ENCODE results near the gene RETSAT.

Gene RETSAT

DNA sequence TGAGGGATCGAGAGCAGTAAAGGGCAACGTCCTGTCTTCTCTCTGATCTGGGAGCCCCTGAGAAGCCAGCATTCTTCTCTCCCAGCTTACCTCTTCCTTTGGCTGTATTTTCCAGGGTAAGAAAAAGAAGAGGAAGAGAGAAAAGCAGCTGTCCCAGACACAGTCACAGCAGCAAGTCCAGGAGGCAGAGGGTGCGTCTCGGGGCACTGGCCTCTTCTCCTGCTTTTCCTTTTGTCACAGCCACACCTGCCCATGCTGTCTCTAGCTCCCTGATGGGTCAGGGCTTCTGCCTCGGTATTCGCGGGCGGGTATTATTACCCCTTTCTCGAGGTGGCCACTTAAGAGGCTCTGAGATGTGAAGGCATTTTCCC, 46.8 kb downstream of the RETSAT start:
- no peak for DNase-seq

DNA sequence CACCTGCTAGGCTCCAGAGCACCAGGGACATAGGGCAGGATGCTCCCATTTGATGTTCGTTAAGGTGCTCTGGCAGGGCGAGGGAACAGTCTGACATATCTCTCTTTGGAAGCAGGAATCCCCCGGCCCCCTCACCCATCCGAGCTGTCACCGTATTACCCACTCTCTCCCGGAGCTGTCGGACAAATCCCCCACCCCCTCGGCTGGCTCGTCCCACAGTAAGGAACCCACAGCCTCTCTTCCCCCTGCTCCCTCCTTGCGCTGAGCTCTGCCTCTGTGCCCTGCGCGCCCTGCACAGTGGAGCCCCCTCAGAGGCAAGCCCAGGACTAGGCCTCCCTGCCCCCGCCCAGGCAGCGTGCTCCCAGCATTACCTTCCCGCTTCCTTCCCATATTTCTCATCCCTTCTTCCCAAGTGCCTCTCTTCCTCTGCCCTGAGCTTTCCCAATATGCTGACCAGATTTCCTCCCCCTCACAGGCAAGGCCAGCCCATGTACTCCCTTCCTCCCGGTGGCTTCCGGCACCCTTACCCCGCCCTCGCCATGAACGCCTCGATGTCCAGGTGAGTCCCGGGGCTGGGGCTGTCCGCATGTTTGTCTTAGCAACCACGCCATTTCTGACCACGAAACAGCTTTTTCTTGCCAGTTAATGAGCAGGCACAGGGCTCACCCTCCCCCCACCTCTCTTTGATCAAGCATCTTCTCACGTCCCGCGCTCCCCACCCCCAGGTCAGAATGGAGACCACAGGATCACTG, 50.4 kb downstream of the RETSAT start:
- no peak for DNase-seq

DNA sequence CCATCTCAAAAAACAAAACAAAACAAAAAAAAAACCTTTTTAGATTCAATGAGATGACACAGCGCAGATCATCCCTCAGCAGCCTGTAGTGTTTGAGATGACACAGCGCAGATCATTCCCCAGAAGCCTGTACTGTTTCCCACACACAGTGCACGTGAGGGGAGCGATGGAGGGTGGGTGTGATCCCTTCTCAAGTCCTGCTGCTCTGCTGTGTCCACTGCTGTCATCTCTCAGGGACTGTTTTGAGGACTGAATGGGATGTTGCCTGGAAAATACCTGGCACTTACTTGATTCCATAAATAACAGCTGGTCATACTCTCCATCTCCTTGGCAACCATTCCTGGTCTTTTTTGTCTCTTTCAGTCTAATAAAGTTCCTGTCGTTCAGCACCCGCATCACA, 52.2 kb downstream of the RETSAT start:
- no peak for DNase-seq

All from midbrain (tissue), 1 donor.